MM.1S (cell line): Measurements from ENCODE around the gene DHX32.
"Not testable (repeated sequence)": the region's sequence is repeated elsewhere in the genome, so short reads cannot be mapped to it uniquely, and the experiment has no call there.

Experiments
- DNase-seq: peaks from one replicate; pipeline ENCODE4 v3.0.0-alpha.2; 2015
- H2AFZ ChIP-seq: fragments of 300-600 bp; sonication (generic); 2 replicates; pipeline ENCODE4 v1.6.0; 2016; ENCODE audit warnings: antibody characterized with exemption, low read length
- H3F3A ChIP-seq: fragments of 300-600 bp; sonication (generic); 2 replicates; pipeline ENCODE4 v1.6.1; 2016; ENCODE audit warnings: mild to moderate bottlenecking, antibody characterized with exemption, low read length, moderate library complexity, mixed read lengths; ENCODE audit not compliant: insufficient read depth
- H3K27ac ChIP-seq: fragments of 300-600 bp; sonication (generic); 2 replicates; pipeline ENCODE4 v1.5.1; 2016; ENCODE audit warnings: mild to moderate bottlenecking, low read length
- H3K27me3 ChIP-seq: fragments of 300-600 bp; sonication (generic); replicated peaks from 2 replicates; pipeline ENCODE4 v1.6.0; 2016; ENCODE audit warnings: low read length; ENCODE audit not compliant: insufficient read depth
- H3K36me3 ChIP-seq: fragments of 300-600 bp; sonication (generic); replicated peaks from 2 replicates; pipeline ENCODE4 v1.6.1; 2016; ENCODE audit warnings: mild to moderate bottlenecking, low read length, mixed read lengths; ENCODE audit not compliant: insufficient read depth
- H3K4me1 ChIP-seq: fragments of 300-600 bp; sonication (generic); 2 replicates; pipeline ENCODE4 v1.6.1; 2016; ENCODE audit warnings: low read length, mixed read lengths
- H3K4me2 ChIP-seq: fragments of 300-600 bp; sonication (generic); 2 replicates; pipeline ENCODE4 v1.6.0; 2016; ENCODE audit warnings: low read depth, low read length
- H3K4me3 ChIP-seq: fragments of 300-600 bp; sonication (generic); 2 replicates; pipeline ENCODE4 v1.5.1; 2016; ENCODE audit warnings: low read length, mixed read lengths
- H3K79me2 ChIP-seq: fragments of 300-600 bp; sonication (generic); 2 replicates; pipeline ENCODE4 v1.6.1; 2016; ENCODE audit warnings: mixed run types, low read length, mixed read lengths
- H3K9ac ChIP-seq: fragments of 300-600 bp; sonication (generic); 2 replicates; pipeline ENCODE4 v1.6.1; 2016; ENCODE audit warnings: low read length, mixed read lengths
- H3K9me2 ChIP-seq: fragments of 300-600 bp; sonication (generic); replicated peaks from 2 replicates; pipeline ENCODE4 v1.6.1; 2016; ENCODE audit warnings: mild to moderate bottlenecking, low read length, mixed read lengths; ENCODE audit not compliant: insufficient read depth
- H3K9me3 ChIP-seq: fragments of 300-600 bp; sonication (generic); replicated peaks from 2 replicates; pipeline ENCODE4 v1.6.1; 2016; ENCODE audit warnings: mild to moderate bottlenecking, low read length, mixed read lengths; ENCODE audit not compliant: insufficient read depth
- H4K20me1 ChIP-seq: fragments of 300-600 bp; sonication (generic); 2 replicates; pipeline ENCODE4 v1.6.1; 2016; ENCODE audit warnings: mild to moderate bottlenecking, low read length, moderate library complexity, mixed read lengths; ENCODE audit not compliant: insufficient read depth
- CTCF ChIP-seq: fragments of 300-600 bp; sonication (generic); IDR thresholded peaks from 2 replicates; pipeline ENCODE4 v1.5.1; 2016; ENCODE audit warnings: antibody characterized with exemption, low read length, mixed read lengths
- EZH2 ChIP-seq: fragments of 300-600 bp; sonication (generic); optimal IDR thresholded peaks from 2 replicates; pipeline ENCODE3; 2017; ENCODE audit warnings: low read depth, mild to moderate bottlenecking, antibody characterized with exemption, low read length, mixed read lengths
- EZH2phosphoT487 ChIP-seq: fragments of 300-600 bp; sonication (generic); IDR thresholded peaks from 2 replicates; pipeline ENCODE4 v1.6.1; 2018; ENCODE audit warnings: antibody characterized with exemption, low read length

DHX32 gene

GRCh38 chr10:125926247-125926646 is 45.2 kb upstream of the DHX32 start:
- no peaks in the 10 kb centered on the region for H3K36me3 ChIP-seq
- no peak for DNase-seq
- no peak overlapping the region for H3K4me2 ChIP-seq
- no peak overlapping the region for H3K27ac ChIP-seq
- no peaks in the 10 kb centered on the region for H3F3A ChIP-seq
- H4K20me1 ChIP-seq = no peaks in the 10 kb centered on the region
- H3K4me1 ChIP-seq = no peaks in the 10 kb centered on the region
- no peaks in the 10 kb centered on the region for H3K9me3 ChIP-seq
- no peaks in the 10 kb centered on the region for H3K9me2 ChIP-seq
- TF ChIP-seq EZH2 = no peak
- TF ChIP-seq CTCF = no peak
- TF ChIP-seq EZH2phosphoT487 = no peak
- no peaks in the 10 kb centered on the region for H3K27me3 ChIP-seq
- H3K79me2 ChIP-seq = no peaks in the 10 kb centered on the region
- H2AFZ ChIP-seq = no peak overlapping the region
- no peak overlapping the region for H3K4me3 ChIP-seq
- H3K9ac ChIP-seq = no peak overlapping the region

GRCh38 chr10:125925262-125925834 is 44.3 kb upstream of the DHX32 start:
- no peaks in the 10 kb centered on the region for H4K20me1 ChIP-seq
- H3K9ac ChIP-seq = no peak overlapping the region
- no peaks in the 10 kb centered on the region for H3K27me3 ChIP-seq
- H3K4me2 ChIP-seq = no peak overlapping the region
- no peak overlapping the region for H3K27ac ChIP-seq
- no peak overlapping the region for H2AFZ ChIP-seq
- no peaks in the 10 kb centered on the region for H3K9me2 ChIP-seq
- H3K4me3 ChIP-seq = no peak overlapping the region
- DNase-seq = no peak
- no peaks in the 10 kb centered on the region for H3K79me2 ChIP-seq
- H3K9me3 ChIP-seq = no peaks in the 10 kb centered on the region
- no peak for TF ChIP-seq EZH2phosphoT487
- TF ChIP-seq CTCF = no peak
- TF ChIP-seq EZH2 = no peak
- no peaks in the 10 kb centered on the region for H3K4me1 ChIP-seq
- H3F3A ChIP-seq = no peaks in the 10 kb centered on the region
- no peaks in the 10 kb centered on the region for H3K36me3 ChIP-seq

GRCh38 chr10:125921643-125922306 is 40.7 kb upstream of the DHX32 start:
- H2AFZ ChIP-seq, H3K27ac ChIP-seq: not testable (repeated sequence)

GRCh38 chr10:125917704-125918361 is 36.7 kb upstream of the DHX32 start:
- H4K20me1 ChIP-seq, DNase-seq, H3K27ac ChIP-seq, H3K9me2 ChIP-seq, H3K4me3 ChIP-seq, H3K9ac ChIP-seq, H3K36me3 ChIP-seq, H3K27me3 ChIP-seq, H3K4me2 ChIP-seq, H3K9me3 ChIP-seq, H3K79me2 ChIP-seq, H2AFZ ChIP-seq, H3F3A ChIP-seq, H3K4me1 ChIP-seq: not testable (repeated sequence)

More at GRCh38 chr10:125921643-125922306, 40.7 kb upstream of the DHX32 start:
- not testable (repeated sequence) for H3K4me1 ChIP-seq, H3K9ac ChIP-seq, H3K79me2 ChIP-seq, H3F3A ChIP-seq, H4K20me1 ChIP-seq, H3K9me2 ChIP-seq, DNase-seq, H3K4me3 ChIP-seq, H3K27me3 ChIP-seq, H3K4me2 ChIP-seq, H3K9me3 ChIP-seq, H3K36me3 ChIP-seq
